ENCODE measurements around the gene UBQLN4.
"Not testable (repeated sequence)": the region's sequence is repeated elsewhere in the genome, so short reads cannot be mapped to it uniquely, and the experiment has no call there.

UBQLN4 gene

GRCh38 chr1:156081180-156081916 lies 27.8 kb upstream of the UBQLN4 start:
- no peak for DNase-seq (ENCODE audit: low spot score)

- DNase-seq (ENCODE audit: low spot score), result no peak
These were observed 27.2 kb upstream of the UBQLN4 start for GRCh38 chr1:156080863-156081179.

- no peak for DNase-seq (ENCODE audit: low spot score)
These were observed 26.8 kb upstream of the UBQLN4 start for GRCh38 chr1:156080241-156080862.

GRCh38 chr1:156079762-156080161 lies 26.2 kb upstream of the UBQLN4 start:
- DNase-seq (ENCODE audit: low spot score), result no peak

GRCh38 chr1:156078728-156079127 lies 25.1 kb upstream of the UBQLN4 start:
- DNase-seq (ENCODE audit: low spot score), result no peak

- DNase-seq (ENCODE audit: low spot score), result no peak
These were observed 23.8 kb upstream of the UBQLN4 start for GRCh38 chr1:156077430-156077760.

GRCh38 chr1:156076609-156077429 lies 23.2 kb upstream of the UBQLN4 start:
- no peak for DNase-seq (ENCODE audit: low spot score)

- no peak for DNase-seq (ENCODE audit: low spot score)
These were observed 22.2 kb upstream of the UBQLN4 start for GRCh38 chr1:156075775-156076204.

- DNase-seq (ENCODE audit: low spot score), result no peak
These were observed 21.6 kb upstream of the UBQLN4 start for GRCh38 chr1:156075162-156075561.

- DNase-seq (ENCODE audit: low spot score), result no peak
These were observed 21.1 kb upstream of the UBQLN4 start for GRCh38 chr1:156074661-156075060.

GRCh38 chr1:156073740-156074139 lies 20.1 kb upstream of the UBQLN4 start:
- no peak for DNase-seq (ENCODE audit: low spot score)

GRCh38 chr1:156073110-156073687 lies 19.6 kb upstream of the UBQLN4 start:
- no peak for DNase-seq (ENCODE audit: low spot score)

GRCh38 chr1:156072251-156072650 lies 18.7 kb upstream of the UBQLN4 start:
- no peak for DNase-seq (ENCODE audit: low spot score)

GRCh38 chr1:156071332-156071816 lies 17.8 kb upstream of the UBQLN4 start:
- DNase-seq (ENCODE audit: low spot score), result not testable (repeated sequence)

GRCh38 chr1:156070548-156070947 lies 16.9 kb upstream of the UBQLN4 start:
- DNase-seq (ENCODE audit: low spot score), result no peak

- DNase-seq (ENCODE audit: low spot score), result no peak
These were observed 16.2 kb upstream of the UBQLN4 start for GRCh38 chr1:156069490-156070455.

- no peak for DNase-seq (ENCODE audit: low spot score)
These were observed 13.7 kb upstream of the UBQLN4 start for GRCh38 chr1:156067262-156067661.

GRCh38 chr1:156065871-156066270 lies 12.3 kb upstream of the UBQLN4 start:
- no peak for DNase-seq (ENCODE audit: low spot score)

GRCh38 chr1:156065212-156065611 lies 11.6 kb upstream of the UBQLN4 start:
- DNase-seq (ENCODE audit: low spot score), result no peak

GRCh38 chr1:156064615-156065014 lies 11.0 kb upstream of the UBQLN4 start:
- no peak for DNase-seq (ENCODE audit: low spot score)

- no peak for DNase-seq (ENCODE audit: low spot score)
These were observed 10.3 kb upstream of the UBQLN4 start for GRCh38 chr1:156063997-156064285.

- DNase-seq (ENCODE audit: low spot score), result no peak
These were observed 8.6 kb upstream of the UBQLN4 start for GRCh38 chr1:156062189-156062588.
